PFSK-1 (cell line): Measurements from ENCODE around the gene THRSP.

Experiments used
- FOXP2 ChIP-seq: optimal IDR thresholded peaks from 2 replicates; pipeline ENCODE3; 2011; ENCODE audit warnings: borderline replicate concordance, control low read depth, inconsistent platforms; ENCODE audit not compliant: insufficient read depth; ENCODE audit errors: extremely low read length, extremely low read depth
- POLR2AphosphoS5 ChIP-seq: IDR thresholded peaks from 2 replicates; pipeline ENCODE4 v1.6.1; 2012; ENCODE audit warnings: low read depth, mild to moderate bottlenecking, control low read depth, low read length, moderate library complexity
- TAF1 ChIP-seq: IDR thresholded peaks from 2 replicates; pipeline ENCODE4 v1.6.1; 2012; ENCODE audit warnings: low read length, control low read depth, borderline replicate concordance; ENCODE audit not compliant: insufficient read depth
- TF ChIP-seq, protein P1 (sequence below), 2 experiments: IDR thresholded peaks; 2 replicates each; pipeline versions ENCODE4 v1.6.1 to v1.8.0; 2011 to 2012; ENCODE audit warnings: low read depth in 2 of 2, low read length in 2 of 2, control low read depth in 1 of 2, inconsistent platforms in 1 of 2, mild to moderate bottlenecking in 1 of 2, moderate library complexity in 1 of 2; ENCODE audit not compliant: insufficient read depth in 1 of 2

- TF ChIP-seq TAF1 (no peak), POLR2AphosphoS5 (no peak), FOXP2 (no peak)
- TF ChIP-seq, protein P1, sequence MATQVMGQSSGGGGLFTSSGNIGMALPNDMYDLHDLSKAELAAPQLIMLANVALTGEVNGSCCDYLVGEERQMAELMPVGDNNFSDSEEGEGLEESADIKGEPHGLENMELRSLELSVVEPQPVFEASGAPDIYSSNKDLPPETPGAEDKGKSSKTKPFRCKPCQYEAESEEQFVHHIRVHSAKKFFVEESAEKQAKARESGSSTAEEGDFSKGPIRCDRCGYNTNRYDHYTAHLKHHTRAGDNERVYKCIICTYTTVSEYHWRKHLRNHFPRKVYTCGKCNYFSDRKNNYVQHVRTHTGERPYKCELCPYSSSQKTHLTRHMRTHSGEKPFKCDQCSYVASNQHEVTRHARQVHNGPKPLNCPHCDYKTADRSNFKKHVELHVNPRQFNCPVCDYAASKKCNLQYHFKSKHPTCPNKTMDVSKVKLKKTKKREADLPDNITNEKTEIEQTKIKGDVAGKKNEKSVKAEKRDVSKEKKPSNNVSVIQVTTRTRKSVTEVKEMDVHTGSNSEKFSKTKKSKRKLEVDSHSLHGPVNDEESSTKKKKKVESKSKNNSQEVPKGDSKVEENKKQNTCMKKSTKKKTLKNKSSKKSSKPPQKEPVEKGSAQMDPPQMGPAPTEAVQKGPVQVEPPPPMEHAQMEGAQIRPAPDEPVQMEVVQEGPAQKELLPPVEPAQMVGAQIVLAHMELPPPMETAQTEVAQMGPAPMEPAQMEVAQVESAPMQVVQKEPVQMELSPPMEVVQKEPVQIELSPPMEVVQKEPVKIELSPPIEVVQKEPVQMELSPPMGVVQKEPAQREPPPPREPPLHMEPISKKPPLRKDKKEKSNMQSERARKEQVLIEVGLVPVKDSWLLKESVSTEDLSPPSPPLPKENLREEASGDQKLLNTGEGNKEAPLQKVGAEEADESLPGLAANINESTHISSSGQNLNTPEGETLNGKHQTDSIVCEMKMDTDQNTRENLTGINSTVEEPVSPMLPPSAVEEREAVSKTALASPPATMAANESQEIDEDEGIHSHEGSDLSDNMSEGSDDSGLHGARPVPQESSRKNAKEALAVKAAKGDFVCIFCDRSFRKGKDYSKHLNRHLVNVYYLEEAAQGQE (IDR thresholded peaks at IDR 0.05; ENCODE audit: insufficient read depth in 1 of 2, low read depth in 2 of 2, low read length in 2 of 2): no peak
Observed at GRCh38 chr11:78066471-78066870, 2.8 kb downstream of the THRSP start.
